Liver (tissue), 9 donors: Measurements from ENCODE around the gene HMOX2. TPM values are rescaled to one million over a fixed set of nuclear protein-coding genes. Genes with fewer than 3 reads are reported as not detected.

Experiments
- DNase-seq: peaks from one replicate; pipeline ENCODE4 v3.0.0-alpha.2; 2017; ENCODE audit warnings: low spot score
- H3K27ac ChIP-seq, 2 donors: one replicate each; pipeline ENCODE4 v1.7.0; 2013; ENCODE audit warnings: inconsistent platforms in 2 of 2, low read length in 2 of 2, control low read depth in 1 of 2, low read depth in 1 of 2, mild to moderate bottlenecking in 1 of 2
- H3K27me3 ChIP-seq, 4 donors: one replicate each; pipeline versions ENCODE4 v1.6.1 to v1.7.0; 2013; ENCODE audit warnings: low read length in 3 of 4, inconsistent platforms in 1 of 4, mild to moderate bottlenecking in 1 of 4, moderate library complexity in 1 of 4; ENCODE audit not compliant: control insufficient read depth in 4 of 4, insufficient read depth in 4 of 4
- H3K36me3 ChIP-seq, 4 donors: one replicate each; pipeline versions ENCODE4 v1.6.1 to v1.7.0; 2013; ENCODE audit warnings: low read length in 3 of 4, mild to moderate bottlenecking in 3 of 4, low read depth in 1 of 4, moderate library complexity in 1 of 4; ENCODE audit not compliant: control insufficient read depth in 4 of 4, insufficient read depth in 3 of 4
- H3K4me1 ChIP-seq, 4 donors: one replicate each; pipeline versions ENCODE4 v1.6.1 to v1.7.0; 2013; ENCODE audit warnings: low read length in 3 of 4, mild to moderate bottlenecking in 3 of 4, moderate library complexity in 1 of 4; ENCODE audit not compliant: control insufficient read depth in 4 of 4, insufficient read depth in 4 of 4
- H3K4me3 ChIP-seq, 3 donors: one replicate each; pipeline versions ENCODE4 v1.6.1 to v1.7.0; 2013; ENCODE audit warnings: low read length in 3 of 3, control low read depth in 1 of 3, low read depth in 1 of 3, mild to moderate bottlenecking in 1 of 3
- H3K9ac ChIP-seq, 2 donors: one replicate each; pipeline ENCODE4 v1.7.0; 2013; ENCODE audit warnings: low read length in 2 of 2, mild to moderate bottlenecking in 2 of 2, moderate library complexity in 2 of 2, control low read depth in 1 of 2, low read depth in 1 of 2
- H3K9me3 ChIP-seq, 4 donors: one replicate each; pipeline versions ENCODE4 v1.6.1 to v1.7.0; 2013; ENCODE audit warnings: low read length in 3 of 4; ENCODE audit not compliant: control insufficient read depth in 4 of 4
- ATF3 ChIP-seq: IDR thresholded peaks from 2 replicates; pipeline ENCODE4 v1.6.1; 2016; ENCODE audit warnings: antibody characterized with exemption
- CTCF ChIP-seq: fragments of 150-350 bp; IDR thresholded peaks from 2 replicates; pipeline ENCODE4 v1.5.1; 2017; ENCODE audit warnings: improper control_type of control experiment, low read depth, low read length; ENCODE audit not compliant: missing input control
- EGR1 ChIP-seq, 2 donors: IDR thresholded peaks; 2 replicates each; pipeline ENCODE4 v1.6.1; 2016 to 2018; ENCODE audit warnings: antibody characterized with exemption in 2 of 2, low read depth in 2 of 2
- FOXA1 ChIP-seq: IDR thresholded peaks from 2 replicates; pipeline ENCODE4 v1.6.1; 2016; ENCODE audit warnings: antibody characterized with exemption
- FOXA2 ChIP-seq: IDR thresholded peaks from 2 replicates; pipeline ENCODE4 v1.6.1; 2016; ENCODE audit warnings: antibody characterized with exemption
- GABPA ChIP-seq, 2 donors: IDR thresholded peaks in 1 of 2; conservative IDR thresholded peaks in 1 of 2; 2 replicates each; pipeline ENCODE4 v1.6.1; 2016; ENCODE audit warnings: antibody characterized with exemption in 2 of 2, mild to moderate bottlenecking in 1 of 2, moderate library complexity in 1 of 2
- HNF4A ChIP-seq, 2 donors: conservative IDR thresholded peaks; 2 replicates each; pipeline ENCODE4 v1.6.1; 2016; ENCODE audit warnings: antibody characterized with exemption in 2 of 2, mild to moderate bottlenecking in 2 of 2
- HNF4G ChIP-seq: IDR thresholded peaks from 2 replicates; pipeline ENCODE4 v1.6.1; 2016; ENCODE audit warnings: antibody characterized with exemption
- JUND ChIP-seq, 2 donors: IDR thresholded peaks; 2 replicates each; pipeline ENCODE4 v1.6.1; 2016; ENCODE audit warnings: antibody characterized with exemption in 2 of 2
- MAX ChIP-seq: IDR thresholded peaks from 2 replicates; pipeline ENCODE4 v1.6.1; 2016; ENCODE audit warnings: antibody characterized with exemption
- NR2F2 ChIP-seq: IDR thresholded peaks from 2 replicates; pipeline ENCODE4 v1.6.1; 2016; ENCODE audit warnings: antibody characterized with exemption
- RAD21 ChIP-seq, 2 donors: IDR thresholded peaks; 2 replicates each; pipeline ENCODE4 v1.6.1; 2016; ENCODE audit warnings: antibody characterized with exemption in 2 of 2, mild to moderate bottlenecking in 2 of 2
- REST ChIP-seq: IDR thresholded peaks from 2 replicates; pipeline ENCODE4 v1.6.1; 2016; ENCODE audit warnings: antibody characterized with exemption, mild to moderate bottlenecking
- RXRA ChIP-seq, 2 donors: IDR thresholded peaks; 2 replicates each; pipeline ENCODE4 v1.6.1; 2017 to 2018; ENCODE audit warnings: antibody characterized with exemption in 2 of 2, mild to moderate bottlenecking in 1 of 2
- SP1 ChIP-seq: IDR thresholded peaks from 2 replicates; pipeline ENCODE4 v1.6.1; 2018; ENCODE audit warnings: antibody characterized with exemption, mild to moderate bottlenecking
- TAF1 ChIP-seq: conservative IDR thresholded peaks from 2 replicates; pipeline ENCODE4 v1.6.1; 2016; ENCODE audit warnings: antibody characterized with exemption, mild to moderate bottlenecking
- YY1 ChIP-seq: IDR thresholded peaks from 2 replicates; pipeline ENCODE4 v1.6.1; 2016; ENCODE audit warnings: antibody characterized with exemption, mild to moderate bottlenecking
- ZBTB33 ChIP-seq: IDR thresholded peaks from 2 replicates; pipeline ENCODE4 v1.6.1; 2016; ENCODE audit warnings: antibody characterized with exemption
- WGBS: extraction: QIAGEN DNeasy Blood & Tissue Kit; methylation state at CpG from one replicate; pipeline ENCODE4 v1.1.7; 2013; 5-methylcytosine and 5-hydroxymethylcytosine counted together
- polyA plus RNA-seq, 2 donors: library from polyadenylated mRNA; stranded (reverse) in 1 of 2; unstranded in 1 of 2; fragments of 200-250 nt in 1 of 2; fragments of >200 nt in 1 of 2; fragmentation: Nextera tagmentation in 1 of 2; extraction: Ambion mirVana in 1 of 2; gene quantifications; one replicate each; pipeline versions ENCODE4 v1.2.1 to v1.2.3, GENCODE V29; 2013 to 2015
- total RNA-seq, 2 donors: library from RNA; depleted of rRNA; stranded (reverse); fragments of >200 nt; gene quantifications; one replicate each; pipeline ENCODE4 v1.2.3, GENCODE V29; 2014
- donor health status: healthy.
- donor health status: healthy.
- donor health status: healthy.
- donor health status: healthy.
- donor health status: healthy.

Gene HMOX2
- total and polyA plus RNA-seq, 4 donors = 11.4 to 81.5 (median 61.5) TPM

- WGBS = 40% methylated on average over 5 of the region's 5 CpGs
- H3K4me1 ChIP-seq = peaks cover 14 to 26% (median 25%) of the 10 kb centered on the region in 4 donors
- H3K27me3 ChIP-seq = no peaks in the 10 kb centered on the region
- TF ChIP-seq HNF4A (conservative IDR thresholded peaks at IDR 0.05) (peak; percentile 59 to 73), YY1 (peak; percentile 89), ATF3 (peak; percentile 54), NR2F2 (no peak), ZBTB33 (peak; percentile 84), REST (peak; percentile 71), TAF1 (no peak), RXRA (IDR thresholded peaks at IDR 0.05) (peak; percentile 72 to 80), SP1 (peak; percentile 80), EGR1 (IDR thresholded peaks at IDR 0.05; ENCODE audit: low read depth in 2 of 2) (peak in 1 of 2 donors; percentile 42), FOXA1 (peak; percentile 32), FOXA2 (peak; percentile 12), MAX (no peak), GABPA (IDR thresholded peaks at IDR 0.05 in 1 of 2, conservative IDR thresholded peaks at IDR 0.05 in 1 of 2) (peak in 1 of 2 donors; percentile 61), HNF4G (no peak), CTCF (no peak), RAD21 (IDR thresholded peaks at IDR 0.05) (peak in 1 of 2 donors; percentile 28), JUND (IDR thresholded peaks at IDR 0.05) (peak in 1 of 2 donors; percentile 72)
- H3K27ac ChIP-seq = peak overlapping the region; percentile 49 to 71
- H3K9me3 ChIP-seq = no peaks in the 10 kb centered on the region
- H3K4me3 ChIP-seq = no peak overlapping the region
- DNase-seq = no peak
- no peak overlapping the region for H3K9ac ChIP-seq
- H3K36me3 ChIP-seq = peaks cover 3 to 4% (median 4%) of the 10 kb centered on the region in 4 donors
These were observed 11.8 kb downstream of the HMOX2 start for GRCh38 chr16:4487955-4488498.
